ENCODE data around the gene NEU4.

NEU4 gene

GRCh38 chr2:241850544-241851324, 41.7 kb downstream of the NEU4 start:
- H3K4me3 ChIP-seq (replicated peaks in 1 of 2; ENCODE audit: low read depth in 2 of 2, low read length in 2 of 2), result no peak overlapping the region
- TF ChIP-seq CTCF (IDR thresholded peaks at IDR 0.05; ENCODE audit: low read depth, low read length), result no peak
- DNase-seq (ENCODE audit: low read depth in 2 of 2), result no peak

- no peak for TF ChIP-seq CTCF (IDR thresholded peaks at IDR 0.05; ENCODE audit: low read depth, low read length)
- no peak for DNase-seq (ENCODE audit: low read depth in 2 of 2)
- H3K4me3 ChIP-seq (replicated peaks in 1 of 2; ENCODE audit: low read depth in 2 of 2, low read length in 2 of 2), result no peak overlapping the region
Observed at GRCh38 chr2:241851325-241852115, 42.5 kb downstream of the NEU4 start.

- TF ChIP-seq CTCF (IDR thresholded peaks at IDR 0.05; ENCODE audit: low read depth, low read length), result no peak
- no peak for DNase-seq (ENCODE audit: low read depth in 2 of 2)
Observed at GRCh38 chr2:241852116-241852980, 43.4 kb downstream of the NEU4 start.

GRCh38 chr2:241852981-241853631, 44.1 kb downstream of the NEU4 start:
- no peak for DNase-seq (ENCODE audit: low read depth in 2 of 2)
- H3K4me3 ChIP-seq (replicated peaks in 1 of 2; ENCODE audit: low read depth in 2 of 2, low read length in 2 of 2), result no peak overlapping the region
- no peak for TF ChIP-seq CTCF (IDR thresholded peaks at IDR 0.05; ENCODE audit: low read depth, low read length)

More at GRCh38 chr2:241852116-241852980, 43.4 kb downstream of the NEU4 start:
- H3K4me3 ChIP-seq (replicated peaks in 1 of 2; ENCODE audit: low read depth in 2 of 2, low read length in 2 of 2), result no peak overlapping the region

GRCh38 chr2:241853651-241854341, 44.8 kb downstream of the NEU4 start:
- no peak for DNase-seq (ENCODE audit: low read depth in 2 of 2)
- no peak for TF ChIP-seq CTCF (IDR thresholded peaks at IDR 0.05; ENCODE audit: low read depth, low read length)
- H3K4me3 ChIP-seq (replicated peaks in 1 of 2; ENCODE audit: low read depth in 2 of 2, low read length in 2 of 2), result no peak overlapping the region

Data from cardiac fibroblast (primary cell).